Measurements from ENCODE around the gene TPM3.

The TPM3 gene

GRCh38 chr1:154199563-154199879 is 7.6 kb upstream of the TPM3 start:
- no peak for DNase-seq

GRCh38 chr1:154198756-154199562 is 7.1 kb upstream of the TPM3 start:
- DNase-seq, result peak; percentile 24

GRCh38 chr1:154193821-154194220 is 1.9 kb upstream of the TPM3 start:
- DNase-seq, result no peak

DNA sequence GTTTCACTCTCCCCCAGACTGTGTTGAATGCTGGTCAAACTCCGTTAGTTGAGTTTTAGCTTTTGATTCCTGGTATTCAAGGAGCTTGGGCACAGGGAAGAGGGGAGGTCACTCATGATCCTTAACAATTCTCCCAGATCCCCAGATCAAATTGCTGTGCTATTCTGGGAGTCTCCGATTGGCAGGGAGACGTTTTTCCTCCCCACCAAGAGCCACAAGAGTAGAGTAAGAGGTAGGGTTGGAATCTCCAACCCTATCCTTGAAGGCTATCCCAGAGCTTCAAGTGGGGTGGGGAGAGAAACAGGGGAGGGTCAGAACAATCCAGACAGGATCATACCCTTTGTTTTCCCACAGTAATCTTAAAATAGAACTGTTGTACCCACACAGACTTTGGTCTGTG is 576 bp upstream of the TPM3 start:
- DNase-seq, result no peak

- no peak for DNase-seq
Measured at GRCh38 chr1:154190550-154190949, 1.4 kb downstream of the TPM3 start.

DNA sequence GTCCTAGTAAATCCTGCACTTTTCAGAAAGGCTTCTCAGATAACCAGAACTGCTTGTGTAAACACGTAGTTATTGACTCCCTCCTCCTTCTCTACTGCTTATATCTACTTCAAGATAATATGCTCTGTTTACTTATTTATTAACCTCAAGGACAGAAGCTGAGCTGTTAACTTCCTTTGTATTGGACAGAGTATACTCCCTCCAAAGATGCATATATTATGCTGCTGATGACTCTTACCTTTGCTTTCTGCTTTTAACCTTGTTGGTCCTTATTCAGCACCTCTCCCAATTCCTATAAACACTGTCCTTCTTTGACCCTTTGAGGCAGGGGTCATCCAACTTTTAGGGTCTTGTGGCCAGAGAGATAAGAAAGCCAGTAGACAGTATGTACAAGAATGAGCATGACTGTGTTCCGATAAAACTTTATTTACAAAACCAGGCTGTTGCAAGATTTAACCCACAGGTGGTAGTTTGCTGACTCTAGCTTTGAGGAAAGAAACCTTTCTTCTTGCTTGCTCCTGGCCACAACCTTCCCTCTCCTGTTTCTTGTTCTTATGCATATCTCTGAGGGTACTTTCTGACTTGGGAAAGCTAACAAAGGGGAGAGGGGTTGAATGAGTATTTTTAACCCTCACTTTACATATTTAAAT is 4.9 kb downstream of the TPM3 start:
- DNase-seq, result no peak

DNA sequence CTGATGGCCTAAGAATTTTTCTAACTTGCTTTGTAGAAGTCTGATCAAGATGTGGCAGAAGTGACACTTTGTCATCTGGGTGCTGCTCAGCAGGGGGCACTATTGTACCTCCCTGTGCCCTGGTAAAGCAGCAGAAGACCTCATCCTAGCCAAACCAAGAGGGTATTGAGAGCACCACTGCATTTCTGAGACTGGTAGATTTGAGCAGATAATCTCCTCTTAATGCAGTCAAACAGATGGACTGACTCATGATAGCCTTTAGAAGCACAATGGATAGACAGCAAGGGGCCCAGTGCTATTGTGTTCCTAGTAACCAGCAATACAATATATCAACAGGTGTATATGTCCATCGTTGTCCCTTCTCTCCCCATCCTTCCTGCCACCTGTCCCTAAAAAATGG is 5.7 kb downstream of the TPM3 start:
- peak; percentile 65 for DNase-seq

DNA sequence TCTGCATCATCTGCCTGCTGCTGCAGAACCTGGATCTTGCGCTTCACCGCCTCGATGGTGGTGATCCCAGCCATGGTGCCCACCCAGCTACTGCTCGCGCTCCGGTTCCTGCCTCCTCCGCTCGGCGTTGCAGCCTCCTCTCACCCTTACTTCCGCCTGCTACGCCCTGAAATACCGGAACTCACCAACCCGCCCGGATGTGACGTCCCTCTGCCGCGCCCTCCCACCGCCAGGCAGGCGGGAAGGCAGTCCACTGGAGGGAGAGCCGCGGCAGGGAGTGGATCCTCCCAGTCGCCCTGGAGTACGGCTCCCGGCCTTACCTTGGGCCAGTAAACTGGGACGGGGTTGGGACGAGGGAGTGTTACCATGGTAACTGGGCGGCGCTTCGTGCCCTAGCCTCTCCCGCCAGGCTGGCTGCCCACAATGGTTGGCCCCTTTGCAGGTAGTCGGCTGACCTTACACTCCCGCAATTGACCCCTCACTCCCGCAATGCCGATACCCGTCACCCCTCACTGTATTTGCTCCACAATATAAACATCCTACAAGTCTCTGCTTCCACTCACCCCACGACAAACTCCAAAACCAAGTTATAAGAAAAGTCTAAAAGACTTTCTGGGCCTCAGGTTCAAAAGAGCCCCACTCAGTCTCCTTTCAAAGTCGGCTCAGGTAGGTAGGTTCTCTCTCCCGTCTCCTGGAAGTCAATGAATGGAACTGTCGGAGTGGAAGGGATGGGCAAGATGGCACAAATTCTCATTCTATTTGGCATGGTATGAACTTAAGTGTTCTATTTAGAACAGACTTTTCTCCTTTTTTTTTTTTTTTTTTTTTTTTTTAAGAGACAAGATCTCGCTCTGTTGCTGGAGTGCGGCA is 8.6 kb downstream of the TPM3 start:
- DNase-seq, result peak; percentile 92

DNA sequence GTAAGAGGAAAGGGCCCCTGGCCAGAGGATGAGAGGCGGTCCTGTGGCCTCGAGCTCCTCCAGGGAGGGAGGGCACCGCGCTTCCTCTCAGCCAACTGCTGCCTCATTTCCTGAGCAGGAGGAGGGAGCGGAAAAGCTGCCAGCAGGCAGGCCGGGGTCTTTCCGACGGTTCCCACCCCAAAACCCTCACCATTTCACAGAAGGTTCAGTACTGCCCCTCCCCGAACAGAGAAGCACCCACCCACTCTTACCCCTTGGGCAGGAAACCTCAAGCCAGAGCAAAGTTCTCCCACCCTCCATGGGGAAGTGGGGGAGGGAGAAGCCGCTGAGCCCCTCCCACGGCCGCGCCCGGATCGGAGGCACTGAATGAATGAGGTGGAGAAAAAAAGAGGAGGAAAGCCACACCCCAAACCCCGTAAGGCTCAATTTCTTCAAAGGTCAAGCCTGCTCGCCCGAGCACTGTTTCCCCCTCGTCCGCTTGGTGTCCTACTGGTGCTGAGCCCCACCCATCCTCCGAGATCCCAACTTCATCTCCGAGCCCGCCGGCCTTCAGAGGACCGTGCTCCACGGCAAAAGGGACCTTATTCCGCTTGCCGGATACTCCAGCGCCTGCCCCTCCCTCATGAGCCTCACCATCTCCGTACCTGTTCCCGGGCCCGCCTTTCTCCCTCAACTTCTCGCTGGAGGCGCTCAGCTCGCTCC is 9.4 kb downstream of the TPM3 start:
- peak; percentile 47 for DNase-seq

- no peak for DNase-seq
Measured at GRCh38 chr1:154181944-154182343, 10.0 kb downstream of the TPM3 start.

DNA sequence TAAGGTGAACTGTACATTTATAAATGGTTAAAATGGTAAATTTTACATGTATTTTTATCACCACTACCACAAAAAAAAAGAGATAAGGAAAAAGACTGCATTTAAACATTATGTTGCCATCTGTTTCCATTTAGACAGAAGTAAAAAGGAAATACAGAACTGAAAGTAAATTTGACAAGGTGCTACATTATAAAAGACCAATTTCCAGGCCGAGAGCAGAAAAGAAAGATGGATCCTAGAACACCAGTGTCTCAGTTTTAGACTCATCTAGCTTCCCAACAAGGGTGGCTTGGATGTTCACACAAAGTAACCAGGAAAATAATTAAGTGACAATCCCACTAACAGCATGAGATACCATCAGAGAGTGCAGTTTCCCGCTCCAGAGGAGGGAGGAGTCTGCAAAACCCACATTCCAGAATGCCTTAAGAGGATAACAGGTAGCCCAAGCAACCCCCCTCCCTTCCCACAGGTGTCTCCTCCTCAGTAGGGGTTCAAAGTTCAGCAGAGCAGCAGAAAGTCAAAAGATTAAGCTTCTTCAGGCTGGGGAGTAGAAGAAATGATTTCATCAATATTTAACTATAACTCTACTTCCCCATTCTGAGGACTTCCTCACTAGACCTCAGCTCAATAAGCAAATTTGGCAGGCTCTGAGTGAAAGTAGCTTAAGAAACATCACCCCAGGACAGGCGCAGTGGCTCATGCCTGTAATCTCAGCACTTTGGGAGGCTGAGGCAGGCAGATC is 11.8 kb downstream of the TPM3 start:
- DNase-seq, result no peak

GRCh38 chr1:154178911-154179811 is 12.7 kb downstream of the TPM3 start:
- no peak for DNase-seq

DNA sequence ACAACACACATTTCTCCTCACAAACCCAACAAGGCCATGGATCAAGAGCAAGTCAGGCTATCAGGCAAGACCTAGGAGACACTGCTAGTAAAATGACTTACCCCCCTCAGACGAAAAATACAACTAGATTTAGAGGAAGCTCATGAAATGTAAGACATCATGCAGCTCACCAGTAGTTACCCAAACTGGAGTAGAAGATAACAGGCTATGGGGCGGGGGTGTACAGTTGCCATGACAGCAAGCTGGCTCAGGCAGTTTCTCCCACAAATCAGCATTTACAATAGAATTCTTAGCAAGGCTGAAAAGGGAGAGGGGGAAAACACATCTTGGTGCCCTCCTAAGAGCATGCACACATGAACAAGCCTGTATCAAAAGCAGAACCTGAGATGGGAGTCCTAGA is 13.9 kb downstream of the TPM3 start:
- DNase-seq, result no peak

DNA sequence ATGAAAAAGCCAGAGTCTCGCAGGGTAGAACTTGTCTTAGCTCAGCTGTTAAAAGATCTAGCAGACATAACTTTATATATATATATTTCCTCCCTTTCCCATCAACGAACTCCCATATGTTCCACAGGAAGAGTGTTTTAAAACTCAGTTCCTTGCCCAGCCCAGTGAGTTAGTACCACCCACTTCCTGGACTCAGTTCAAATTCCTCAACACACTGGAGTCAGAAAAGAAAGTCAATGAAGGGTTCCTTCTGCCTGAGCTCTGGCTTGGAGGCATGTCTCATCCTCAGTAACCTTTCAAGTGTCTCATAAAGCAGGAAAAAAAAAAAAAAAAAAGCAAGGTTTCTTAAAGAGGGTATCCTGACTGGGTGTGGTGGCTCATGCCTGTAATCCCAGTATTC is 15.6 kb downstream of the TPM3 start:
- no peak for DNase-seq

DNA sequence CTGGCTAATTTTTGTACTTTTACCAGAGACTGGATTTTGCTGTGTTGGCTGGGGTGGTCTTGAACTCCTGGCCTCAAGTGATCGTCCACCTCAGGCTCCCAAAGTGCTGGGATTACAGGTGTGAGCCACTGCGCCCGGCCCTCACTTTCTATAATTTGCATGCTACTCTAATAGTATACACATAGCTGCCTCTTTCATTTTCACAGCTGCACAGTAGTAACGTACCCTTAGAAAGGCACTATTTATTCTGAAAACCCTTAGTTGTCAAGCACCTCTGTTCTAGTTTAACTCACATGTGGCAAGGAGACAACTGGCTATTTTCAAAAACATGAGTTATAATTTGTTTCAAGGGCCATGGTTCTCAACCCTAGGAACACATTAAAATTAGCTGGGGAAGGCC is 17.2 kb downstream of the TPM3 start:
- no peak for DNase-seq

DNA sequence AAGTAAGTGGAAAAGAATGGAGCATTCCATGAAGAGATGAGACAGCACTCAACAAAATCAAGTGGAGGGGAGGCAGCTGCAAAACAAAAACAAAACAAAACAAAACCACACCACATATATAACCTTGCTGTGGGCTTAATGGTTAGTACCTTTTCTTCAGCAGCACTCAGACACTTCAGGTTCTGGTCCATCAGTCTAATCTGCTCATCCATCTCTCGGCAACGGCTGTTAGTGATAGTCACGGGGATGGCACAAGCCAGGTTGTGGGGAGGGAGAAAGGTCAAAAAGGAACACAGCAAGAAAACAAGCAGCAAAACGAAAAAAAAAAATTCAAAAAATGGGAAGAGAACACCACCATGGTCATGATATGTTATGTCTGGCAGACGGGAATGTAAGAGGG is 20.0 kb downstream of the TPM3 start:
- no peak for DNase-seq

- no peak for DNase-seq
Measured at GRCh38 chr1:154171223-154171583, 20.7 kb downstream of the TPM3 start.

DNA sequence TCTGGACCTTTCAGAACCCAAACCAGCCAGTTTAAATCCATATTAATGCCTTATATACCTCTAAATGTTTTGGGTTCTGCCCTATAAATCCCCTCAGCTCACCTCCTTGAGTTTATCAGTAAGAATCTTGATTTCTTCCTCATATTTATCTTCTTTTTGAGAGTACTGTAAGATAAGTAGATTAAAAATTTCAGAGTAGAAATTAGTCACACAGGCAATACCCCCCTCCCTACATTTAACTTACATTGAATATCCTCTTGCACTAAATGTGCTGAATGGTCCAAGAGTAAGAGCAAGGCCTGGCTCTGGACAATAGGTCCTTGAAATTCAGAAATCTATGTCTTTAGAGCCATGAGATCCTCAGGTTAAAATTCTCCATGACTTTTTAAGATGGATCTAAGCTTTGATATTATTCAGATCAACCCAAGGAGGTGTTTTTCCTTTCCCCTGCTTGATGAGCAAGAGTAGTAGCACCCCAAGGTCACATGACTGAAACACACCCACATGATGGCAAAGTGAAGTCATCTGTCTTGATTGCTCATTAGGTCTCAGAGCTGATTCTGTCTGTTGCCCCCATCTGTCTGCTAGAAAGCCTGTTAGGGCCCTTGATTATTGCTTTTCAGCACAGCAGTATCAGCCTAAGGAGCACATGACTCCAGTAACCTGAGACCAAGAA is 21.2 kb downstream of the TPM3 start:
- no peak for DNase-seq

- no peak for DNase-seq
Measured at GRCh38 chr1:154167461-154167860, 24.4 kb downstream of the TPM3 start.

DNA sequence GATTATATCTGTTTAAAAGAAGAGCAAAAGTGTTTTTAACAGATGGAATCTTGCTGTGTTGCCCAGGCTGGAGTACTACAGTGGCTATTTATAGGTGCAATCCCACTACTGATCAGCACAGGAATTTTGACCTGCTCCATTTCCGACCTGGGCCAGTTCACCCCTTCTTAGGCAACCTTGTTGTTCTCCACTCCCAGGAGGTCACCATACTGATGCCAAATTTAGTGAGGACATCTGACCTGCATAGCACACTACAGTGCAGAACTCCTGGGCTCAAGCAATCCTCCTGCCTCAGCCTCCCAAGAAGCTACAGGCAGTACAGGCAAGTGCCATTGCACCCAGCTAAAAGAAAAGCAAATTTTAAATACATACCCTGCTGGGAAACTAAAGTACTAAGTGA is 25.7 kb downstream of the TPM3 start:
- no peak for DNase-seq

- no peak for DNase-seq
Measured at GRCh38 chr1:154159554-154159953, 32.3 kb downstream of the TPM3 start.
